Measurements from ENCODE around the gene FAM13A. TPM values are rescaled to one million over a fixed set of nuclear protein-coding genes. Genes with fewer than 3 reads are reported as not detected.
"Not testable (repeated sequence)": the region's sequence is repeated elsewhere in the genome, so short reads cannot be mapped to it uniquely, and the experiment has no call there.

Gene FAM13A
- total and polyA plus RNA-seq, 4 donors: 31.0 to 41.4 (median 35.8) TPM

- not testable (repeated sequence) for H3K4me3 ChIP-seq (ENCODE audit: low read depth, low read length); H3K27me3 ChIP-seq (ENCODE audit: control insufficient read depth, insufficient read depth, low read length); DNase-seq (ENCODE audit: low read depth in 4 of 6, low spot score in 6 of 6); H3K9me3 ChIP-seq (ENCODE audit: control insufficient read depth, insufficient read depth, low read length); H3K27ac ChIP-seq (ENCODE audit: low read depth, low read length); H3K36me3 ChIP-seq (ENCODE audit: control insufficient read depth, insufficient read depth, low read length); H3K4me1 ChIP-seq (ENCODE audit: control insufficient read depth, insufficient read depth, low read length)
- 100% methylated on average over 3 of the region's 3 CpGs for WGBS (ENCODE audit: insufficient coverage)
Measured at GRCh38 chr4:88853583-88853982, 203.4 kb downstream of the FAM13A start.

- Histone ChIP-seq H3K27ac (ENCODE audit: low read depth, low read length) (no peak overlapping the region), H3K4me1 (ENCODE audit: control insufficient read depth, insufficient read depth, low read length) (no peaks in the 10 kb centered on the region), H3K4me3 (ENCODE audit: low read depth, low read length) (no peak overlapping the region), H3K36me3 (ENCODE audit: control insufficient read depth, insufficient read depth, low read length) (no peaks in the 10 kb centered on the region), H3K9me3 (ENCODE audit: control insufficient read depth, insufficient read depth, low read length) (no peaks in the 10 kb centered on the region), H3K27me3 (ENCODE audit: control insufficient read depth, insufficient read depth, low read length) (no peaks in the 10 kb centered on the region)
- no peak for DNase-seq (ENCODE audit: low read depth in 4 of 6, low spot score in 6 of 6)
- WGBS (ENCODE audit: insufficient coverage): 69% methylated on average over 2 of the region's 4 CpGs
Measured at GRCh38 chr4:88846206-88846790, 210.7 kb downstream of the FAM13A start.

- 94% methylated on average over 5 of the region's 8 CpGs for WGBS (ENCODE audit: insufficient coverage)
- no peaks in the 10 kb centered on the region for H3K4me1 ChIP-seq (ENCODE audit: control insufficient read depth, insufficient read depth, low read length)
- H3K9me3 ChIP-seq (ENCODE audit: control insufficient read depth, insufficient read depth, low read length): no peaks in the 10 kb centered on the region
- H3K27ac ChIP-seq (ENCODE audit: low read depth, low read length): no peak overlapping the region
- H3K27me3 ChIP-seq (ENCODE audit: control insufficient read depth, insufficient read depth, low read length): no peaks in the 10 kb centered on the region
- H3K36me3 ChIP-seq (ENCODE audit: control insufficient read depth, insufficient read depth, low read length): no peaks in the 10 kb centered on the region
- no peak for DNase-seq (ENCODE audit: low read depth in 4 of 6, low spot score in 6 of 6)
- no peak overlapping the region for H3K4me3 ChIP-seq (ENCODE audit: low read depth, low read length)
Measured at GRCh38 chr4:88843067-88843685, 213.8 kb downstream of the FAM13A start.

- H3K36me3 ChIP-seq (ENCODE audit: control insufficient read depth, insufficient read depth, low read length): no peaks in the 10 kb centered on the region
- no peaks in the 10 kb centered on the region for H3K27me3 ChIP-seq (ENCODE audit: control insufficient read depth, insufficient read depth, low read length)
- no peak for DNase-seq (ENCODE audit: low read depth in 4 of 6, low spot score in 6 of 6)
- H3K9me3 ChIP-seq (ENCODE audit: control insufficient read depth, insufficient read depth, low read length): no peaks in the 10 kb centered on the region
- no peak overlapping the region for H3K27ac ChIP-seq (ENCODE audit: low read depth, low read length)
- no peaks in the 10 kb centered on the region for H3K4me1 ChIP-seq (ENCODE audit: control insufficient read depth, insufficient read depth, low read length)
- H3K4me3 ChIP-seq (ENCODE audit: low read depth, low read length): no peak overlapping the region
- no CpG with 5 or more reads among the region's 4 CpGs for WGBS (ENCODE audit: insufficient coverage)
Measured at GRCh38 chr4:88841635-88842034, 215.3 kb downstream of the FAM13A start.

GRCh38 chr4:88836216-88836615 is 220.8 kb downstream of the FAM13A start:
- Histone ChIP-seq H3K27me3 (ENCODE audit: control insufficient read depth, insufficient read depth, low read length) (no peaks in the 10 kb centered on the region), H3K9me3 (ENCODE audit: control insufficient read depth, insufficient read depth, low read length) (no peaks in the 10 kb centered on the region), H3K36me3 (ENCODE audit: control insufficient read depth, insufficient read depth, low read length) (no peaks in the 10 kb centered on the region), H3K4me1 (ENCODE audit: control insufficient read depth, insufficient read depth, low read length) (no peaks in the 10 kb centered on the region), H3K27ac (ENCODE audit: low read depth, low read length) (no peak overlapping the region), H3K4me3 (ENCODE audit: low read depth, low read length) (no peak overlapping the region)
- no peak for DNase-seq (ENCODE audit: low read depth in 4 of 6, low spot score in 6 of 6)

- Histone ChIP-seq H3K4me3 (ENCODE audit: low read depth, low read length) (no peak overlapping the region), H3K27ac (ENCODE audit: low read depth, low read length) (no peak overlapping the region), H3K36me3 (ENCODE audit: control insufficient read depth, insufficient read depth, low read length) (no peaks in the 10 kb centered on the region), H3K27me3 (ENCODE audit: control insufficient read depth, insufficient read depth, low read length) (no peaks in the 10 kb centered on the region), H3K4me1 (ENCODE audit: control insufficient read depth, insufficient read depth, low read length) (no peaks in the 10 kb centered on the region), H3K9me3 (ENCODE audit: control insufficient read depth, insufficient read depth, low read length) (no peaks in the 10 kb centered on the region)
- DNase-seq (ENCODE audit: low read depth in 4 of 6, low spot score in 6 of 6): peak in 1 of 6 donors; percentile 13
- WGBS (ENCODE audit: insufficient coverage): no CpG with 5 or more reads among the region's 4 CpGs
Measured at GRCh38 chr4:88831031-88831430, 226.0 kb downstream of the FAM13A start.

- no peaks in the 10 kb centered on the region for H3K36me3 ChIP-seq (ENCODE audit: control insufficient read depth, insufficient read depth, low read length)
- no peak overlapping the region for H3K4me3 ChIP-seq (ENCODE audit: low read depth, low read length)
- H3K27me3 ChIP-seq (ENCODE audit: control insufficient read depth, insufficient read depth, low read length): no peaks in the 10 kb centered on the region
- no peak for DNase-seq (ENCODE audit: low read depth in 4 of 6, low spot score in 6 of 6)
- H3K4me1 ChIP-seq (ENCODE audit: control insufficient read depth, insufficient read depth, low read length): no peaks in the 10 kb centered on the region
- no CpG with 5 or more reads among the region's 2 CpGs for WGBS (ENCODE audit: insufficient coverage)
- H3K27ac ChIP-seq (ENCODE audit: low read depth, low read length): no peak overlapping the region
- no peaks in the 10 kb centered on the region for H3K9me3 ChIP-seq (ENCODE audit: control insufficient read depth, insufficient read depth, low read length)
Measured at GRCh38 chr4:88830598-88830997, 226.4 kb downstream of the FAM13A start.

GRCh38 chr4:88828842-88829571 is 228.0 kb downstream of the FAM13A start:
- Histone ChIP-seq H3K4me3 (ENCODE audit: low read depth, low read length) (no peak overlapping the region), H3K36me3 (ENCODE audit: control insufficient read depth, insufficient read depth, low read length) (no peaks in the 10 kb centered on the region), H3K4me1 (ENCODE audit: control insufficient read depth, insufficient read depth, low read length) (no peaks in the 10 kb centered on the region), H3K27me3 (ENCODE audit: control insufficient read depth, insufficient read depth, low read length) (no peaks in the 10 kb centered on the region), H3K9me3 (ENCODE audit: control insufficient read depth, insufficient read depth, low read length) (no peaks in the 10 kb centered on the region), H3K27ac (ENCODE audit: low read depth, low read length) (no peak overlapping the region)
- WGBS (ENCODE audit: insufficient coverage): 58% methylated on average over 1 of the region's 1 CpG
- no peak for DNase-seq (ENCODE audit: low read depth in 4 of 6, low spot score in 6 of 6)

GRCh38 chr4:88827442-88827841 is 229.5 kb downstream of the FAM13A start:
- Histone ChIP-seq H3K4me3 (ENCODE audit: low read depth, low read length) (no peak overlapping the region), H3K27me3 (ENCODE audit: control insufficient read depth, insufficient read depth, low read length) (no peaks in the 10 kb centered on the region), H3K27ac (ENCODE audit: low read depth, low read length) (no peak overlapping the region), H3K36me3 (ENCODE audit: control insufficient read depth, insufficient read depth, low read length) (no peaks in the 10 kb centered on the region), H3K4me1 (ENCODE audit: control insufficient read depth, insufficient read depth, low read length) (no peaks in the 10 kb centered on the region), H3K9me3 (ENCODE audit: control insufficient read depth, insufficient read depth, low read length) (no peaks in the 10 kb centered on the region)
- 100% methylated on average over 2 of the region's 2 CpGs for WGBS (ENCODE audit: insufficient coverage)
- no peak for DNase-seq (ENCODE audit: low read depth in 4 of 6, low spot score in 6 of 6)

- no peaks in the 10 kb centered on the region for H3K27me3 ChIP-seq (ENCODE audit: control insufficient read depth, insufficient read depth, low read length)
- WGBS (ENCODE audit: insufficient coverage): 93% methylated on average over 2 of the region's 2 CpGs
- H3K4me1 ChIP-seq (ENCODE audit: control insufficient read depth, insufficient read depth, low read length): no peaks in the 10 kb centered on the region
- DNase-seq (ENCODE audit: low read depth in 4 of 6, low spot score in 6 of 6): no peak
- H3K27ac ChIP-seq (ENCODE audit: low read depth, low read length): no peak overlapping the region
- no peak overlapping the region for H3K4me3 ChIP-seq (ENCODE audit: low read depth, low read length)
- no peaks in the 10 kb centered on the region for H3K9me3 ChIP-seq (ENCODE audit: control insufficient read depth, insufficient read depth, low read length)
- H3K36me3 ChIP-seq (ENCODE audit: control insufficient read depth, insufficient read depth, low read length): no peaks in the 10 kb centered on the region
Measured at GRCh38 chr4:88826771-88827170, 230.2 kb downstream of the FAM13A start.

Data from spinal cord (tissue), 10 donors.